ENCODE results near the gene FOXD3. TPM values are rescaled to one million over a fixed set of nuclear protein-coding genes. Genes with fewer than 3 reads are reported as not detected.
A peak's percentile ranks its signal among the peaks of the same experiment; 100 is the strongest.

FOXD3 gene
- total RNA-seq, result 1.9 TPM

GRCh38 chr1:63322114-63322943, at the start of gene FOXD3:
Gene FOXD3 (plus strand): TSS chr1:63322567. CDS start chr1:63323059, 492 bp downstream.
- peak; percentile 22 for DNase-seq

GRCh38 chr1:63272811-63273210, 49.6 kb upstream of the FOXD3 start:
- DNase-seq, result no peak

DNA sequence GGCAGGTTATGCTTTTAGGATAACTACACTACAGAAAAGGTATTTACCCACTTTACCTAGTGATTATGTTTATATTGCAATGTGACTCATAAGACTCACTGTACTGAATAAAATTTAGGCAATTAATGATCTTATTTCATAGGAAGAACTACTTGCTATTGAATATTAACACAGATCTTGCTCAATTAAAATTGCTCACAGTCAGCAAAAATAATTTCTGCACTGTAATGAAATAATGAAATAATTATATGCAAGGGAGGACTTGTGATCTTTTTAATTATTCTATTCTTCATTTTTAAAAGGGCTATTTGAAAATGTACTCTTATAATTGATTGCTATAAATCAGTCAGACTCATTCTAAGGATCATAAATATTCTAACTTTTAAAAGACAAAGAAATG, 48.0 kb upstream of the FOXD3 start:
- DNase-seq, result no peak

- DNase-seq, result no peak
Measured at GRCh38 chr1:63274979-63275378, 47.4 kb upstream of the FOXD3 start.

- DNase-seq, result no peak
Measured at GRCh38 chr1:63276624-63277023, 45.7 kb upstream of the FOXD3 start.

- no peak for DNase-seq
Measured at GRCh38 chr1:63277195-63278192, 44.9 kb upstream of the FOXD3 start.

- DNase-seq, result no peak
Measured at GRCh38 chr1:63281753-63282152, 40.6 kb upstream of the FOXD3 start.

DNA sequence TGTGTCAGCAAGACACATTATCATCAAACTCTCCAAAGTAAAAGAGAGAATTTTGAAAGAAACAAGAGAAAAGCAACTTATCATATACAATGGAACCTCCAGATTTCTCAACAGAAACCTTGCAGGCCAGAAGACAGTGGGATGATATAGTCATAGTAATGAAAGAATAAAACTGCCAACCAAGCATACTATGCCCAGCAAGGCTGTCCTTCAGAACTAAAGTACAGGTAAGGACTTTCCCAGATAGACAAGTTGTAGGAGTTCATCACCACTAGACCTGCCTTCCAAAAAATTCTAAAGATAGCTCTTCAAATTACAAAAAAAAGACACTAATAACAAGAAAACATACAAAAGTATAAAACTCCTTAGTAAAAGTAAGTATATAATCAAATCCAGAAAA, 33.2 kb upstream of the FOXD3 start:
- DNase-seq, result no peak

GRCh38 chr1:63294803-63295594, 27.4 kb upstream of the FOXD3 start:
- no peak for DNase-seq

- DNase-seq, result no peak
Measured at GRCh38 chr1:63304410-63304809, 18.0 kb upstream of the FOXD3 start.

GRCh38 chr1:63305043-63305442, 17.3 kb upstream of the FOXD3 start:
- DNase-seq, result no peak

GRCh38 chr1:63307196-63307794, 15.1 kb upstream of the FOXD3 start:
- no peak for DNase-seq

GRCh38 chr1:63316598-63316983, 5.8 kb upstream of the FOXD3 start:
- no peak for DNase-seq

DNA sequence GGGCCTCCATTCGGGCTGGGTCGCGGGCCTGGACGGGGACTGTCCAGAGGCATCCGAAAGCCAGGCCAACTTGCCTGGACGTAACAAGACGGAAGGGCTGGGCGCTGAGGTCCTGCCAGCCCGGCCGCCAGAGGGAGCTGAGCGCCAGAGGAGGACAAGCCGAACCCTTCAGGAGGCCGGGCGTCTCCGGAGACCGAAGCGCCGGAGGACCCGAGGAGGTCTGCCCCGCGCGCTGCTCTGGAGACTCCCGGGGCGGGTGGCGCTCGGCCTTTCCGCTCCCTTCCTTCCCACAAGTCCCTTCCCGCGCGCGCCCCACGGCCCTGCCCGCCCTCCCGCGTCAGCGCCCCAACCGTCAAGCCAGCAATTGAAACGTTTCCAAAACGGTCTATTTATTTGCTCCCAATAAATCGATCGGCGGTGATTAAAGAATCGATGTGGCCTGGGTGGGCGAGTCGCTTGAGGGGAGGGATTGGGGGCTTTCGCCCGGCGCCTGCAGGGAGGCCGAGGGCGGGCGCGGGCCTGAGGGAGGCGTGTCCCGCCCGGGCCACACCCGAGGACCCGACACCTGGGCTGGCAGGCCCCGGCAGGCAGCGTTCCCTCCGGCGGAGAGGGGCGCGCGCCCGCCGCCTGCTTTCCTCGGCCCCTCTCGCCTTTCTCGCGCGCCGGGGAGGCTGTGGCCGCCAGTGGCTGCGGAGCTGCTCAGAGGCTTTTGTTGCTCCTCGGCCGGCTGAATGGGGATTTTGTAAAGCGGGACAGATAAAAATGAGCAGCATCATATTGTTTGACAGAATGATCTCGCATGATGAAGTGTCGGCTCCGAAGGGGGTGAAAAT, 5.2 kb upstream of the FOXD3 start:
- DNase-seq, result no peak

DNA sequence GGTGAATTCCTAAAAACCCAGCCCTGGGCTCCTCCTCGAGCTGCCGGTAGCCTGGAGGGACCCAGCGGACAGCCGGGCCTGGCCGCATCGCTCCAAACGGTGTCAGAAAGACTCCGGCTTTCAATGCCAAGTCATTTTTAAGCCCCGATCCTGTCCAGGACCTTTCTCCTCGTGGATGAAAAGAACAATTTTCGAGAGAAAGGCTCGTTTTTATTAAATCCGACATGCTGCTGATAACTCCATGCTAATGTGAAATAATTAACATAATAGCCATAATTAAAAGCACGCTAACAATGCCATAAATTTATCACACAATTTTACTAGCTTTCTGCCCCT, 4.6 kb upstream of the FOXD3 start:
- DNase-seq, result no peak

GRCh38 chr1:63318201-63318979, 4.0 kb upstream of the FOXD3 start:
- no peak for DNase-seq

GRCh38 chr1:63319046-63320021, 3.0 kb upstream of the FOXD3 start:
- no peak for DNase-seq

DNA sequence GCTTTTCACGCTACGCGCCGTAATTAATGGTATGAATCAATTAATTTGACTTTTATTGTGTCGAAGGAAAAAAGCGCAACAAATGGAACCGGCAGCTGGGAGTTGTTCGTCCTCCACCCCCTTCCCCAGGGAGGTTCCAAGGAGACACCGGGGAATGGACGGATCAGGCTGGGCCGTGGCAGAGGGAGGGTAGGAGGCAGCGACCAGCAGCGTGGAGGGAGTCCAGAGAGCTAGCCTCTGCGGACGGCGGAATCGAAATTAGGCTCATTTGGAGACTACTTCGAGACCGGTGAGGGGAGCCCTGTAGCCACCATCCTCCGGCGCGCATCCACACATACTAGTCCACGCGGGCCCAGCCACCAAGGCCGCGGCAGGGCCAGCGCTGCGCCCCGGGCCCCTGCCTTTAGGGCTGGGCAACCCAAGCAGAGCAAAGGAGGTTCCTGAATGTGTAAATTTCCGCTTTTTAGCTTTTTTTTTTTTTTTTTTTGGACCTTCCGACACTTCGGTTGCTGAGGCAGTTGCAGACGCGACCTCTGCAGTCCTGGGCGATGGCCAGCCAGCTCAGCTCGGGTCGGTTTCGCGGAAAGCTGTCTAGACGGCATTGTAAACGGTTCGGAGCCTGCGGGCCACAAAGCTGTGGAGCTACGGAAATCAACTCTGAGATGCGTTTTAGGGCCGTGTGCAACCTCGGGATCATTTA, 2.2 kb upstream of the FOXD3 start:
- DNase-seq, result no peak
